GM21825 (cell line): Measurements from ENCODE around the gene EXOSC6.
"Not testable (repeated sequence)": the region's sequence is repeated elsewhere in the genome, so short reads cannot be mapped to it uniquely, and the experiment has no call there.

Source experiments
- ATAC-seq: cut with Tn5 transposase; IDR thresholded peaks from one replicate; pipeline ENCODE4 v1.9.1; 2021; ENCODE audit warnings: mild to moderate bottlenecking, moderate library complexity; ENCODE audit not compliant: unreplicated experiment

EXOSC6 gene

DNA sequence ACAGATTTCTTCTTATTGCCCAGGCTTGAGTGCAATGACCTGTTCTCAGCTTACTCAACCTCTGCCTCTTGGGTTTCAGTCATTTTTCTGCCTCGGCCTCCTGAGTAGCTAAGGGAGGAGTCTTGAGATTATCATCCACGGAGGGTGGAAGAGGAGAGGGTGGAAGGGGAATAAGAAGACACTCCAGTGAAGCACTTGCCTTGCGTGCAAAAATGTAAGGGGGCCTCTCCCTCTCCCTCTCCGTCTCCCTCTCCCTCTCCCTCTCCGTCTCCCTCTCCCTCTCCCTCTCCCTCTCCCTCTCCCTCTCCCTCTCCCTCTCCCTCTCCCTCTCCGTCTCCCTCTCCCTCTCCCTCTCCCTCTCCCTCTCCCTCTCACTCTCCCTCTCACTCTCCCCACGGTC lies 48.2 kb downstream of the EXOSC6 start:
- not testable (repeated sequence) for ATAC-seq

DNA sequence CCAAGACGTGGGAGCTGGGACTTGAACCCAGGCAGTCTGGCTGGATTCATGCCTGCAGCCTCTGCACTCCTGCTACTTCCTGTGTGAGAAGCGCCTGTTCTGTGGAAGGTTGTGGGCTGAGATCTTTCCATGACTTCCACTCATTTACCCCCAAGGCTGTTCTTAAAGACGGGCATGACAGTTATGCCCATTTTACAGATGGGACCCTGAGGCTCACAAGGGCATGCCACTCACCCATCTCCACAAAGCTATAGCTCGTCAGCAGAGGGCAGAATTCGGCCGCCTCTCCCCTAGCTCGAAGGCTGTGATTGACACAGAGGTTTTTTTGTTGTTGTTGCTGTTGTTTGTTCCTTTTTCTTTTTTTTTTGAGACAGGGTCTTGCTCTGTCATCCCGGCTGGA lies 51.7 kb downstream of the EXOSC6 start:
- not testable (repeated sequence) for ATAC-seq

DNA sequence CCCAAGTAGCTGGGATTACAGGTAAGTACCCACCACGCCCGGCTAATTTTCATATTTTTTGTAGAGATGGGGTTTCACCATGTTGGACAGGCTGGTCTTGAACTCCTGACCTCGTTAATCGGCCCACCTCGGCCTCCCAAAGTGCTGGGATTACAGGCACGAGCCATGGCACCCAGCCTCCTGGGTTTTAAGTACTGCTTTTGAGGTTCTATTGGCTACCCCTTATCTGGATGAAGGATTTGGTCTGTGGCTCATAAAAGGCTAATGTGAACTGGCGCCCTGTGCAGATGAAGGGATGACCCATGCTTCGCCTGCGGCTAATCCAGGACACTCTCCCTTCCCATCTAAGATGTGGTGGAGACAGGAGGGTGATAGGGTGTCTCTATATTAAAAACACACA lies 52.6 kb downstream of the EXOSC6 start:
- not testable (repeated sequence) for ATAC-seq

DNA sequence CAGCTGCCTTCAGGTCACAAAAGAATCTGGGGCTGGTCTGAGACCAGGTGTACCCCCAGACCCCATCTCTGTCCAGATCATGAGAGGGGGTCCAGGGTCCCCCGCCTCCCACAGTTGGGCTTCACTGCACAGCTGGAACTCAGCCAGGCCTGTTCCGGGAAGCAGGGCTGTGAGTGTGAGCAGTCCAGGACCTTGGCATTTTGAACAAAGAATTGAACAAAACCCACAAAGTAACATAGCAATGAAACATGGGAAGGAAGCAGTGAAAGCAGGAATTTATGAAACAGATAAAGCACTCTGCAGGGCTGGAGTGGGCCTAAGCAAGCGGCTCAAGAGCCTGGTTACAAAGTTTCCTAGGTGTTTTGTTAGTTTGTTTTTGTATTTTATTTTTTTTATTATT lies 53.1 kb downstream of the EXOSC6 start:
- not testable (repeated sequence) for ATAC-seq

DNA sequence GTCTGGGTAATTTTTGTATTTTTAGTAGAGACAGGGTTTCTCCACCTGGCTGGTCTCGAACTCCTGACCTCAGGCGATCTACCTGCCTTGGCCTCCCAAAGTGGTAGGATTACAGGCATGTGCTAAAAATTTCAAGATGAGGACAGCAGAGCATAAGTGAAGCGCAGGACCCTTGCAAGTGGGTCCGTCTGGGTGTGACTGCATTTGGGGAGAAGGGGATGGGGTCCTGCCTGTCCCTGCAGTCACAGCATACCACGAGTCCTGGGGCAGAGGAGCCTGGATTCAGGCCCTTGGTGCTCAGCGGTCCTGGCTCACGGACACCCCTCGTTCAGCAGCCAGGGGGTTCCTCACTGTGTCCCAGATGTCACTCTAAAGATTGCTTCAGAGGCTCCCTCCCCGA lies 53.5 kb downstream of the EXOSC6 start:
- ATAC-seq: not testable (repeated sequence)

DNA sequence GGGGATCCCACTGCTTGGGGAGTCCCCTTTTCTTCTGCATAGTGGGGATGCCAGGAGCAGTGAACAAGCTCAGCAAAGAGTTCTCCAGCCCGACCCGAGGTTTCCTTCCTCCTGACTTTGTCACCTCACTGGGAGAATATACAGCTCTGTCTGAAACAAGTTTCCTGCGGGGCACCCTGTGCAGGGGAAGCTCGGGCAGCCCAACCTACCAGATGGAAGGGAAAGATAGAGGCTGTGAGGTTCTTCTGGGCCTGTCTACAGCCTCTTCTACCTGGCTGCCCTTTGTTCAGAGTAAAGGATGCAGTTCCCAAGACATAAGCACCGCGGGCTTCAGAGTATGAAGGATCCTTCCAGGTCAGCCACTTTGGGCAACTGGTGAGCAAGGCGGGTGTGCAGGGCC lies 54.1 kb downstream of the EXOSC6 start:
- not testable (repeated sequence) for ATAC-seq
